Activated CD4-positive, alpha-beta T cell treated with anti-CD3 and anti-CD28 coated beads, Interleukin-2, amount 50 U/mL, for 16 hours (primary cell): Measurements from ENCODE around the gene EIPR1.
"Not testable (repeated sequence)": the region's sequence is repeated elsewhere in the genome, so short reads cannot be mapped to it uniquely, and the experiment has no call there.

ENCODE experiments used
- DNase-seq: peaks from one replicate; pipeline ENCODE4 v3.0.0-alpha.2; 2020

Gene EIPR1

GRCh38 chr2:3399829-3400228 lies 22.2 kb upstream of the EIPR1 start:
- DNase-seq = no peak

GRCh38 chr2:3399381-3399780 lies 21.8 kb upstream of the EIPR1 start:
- no peak for DNase-seq

- no peak for DNase-seq
These were observed 21.2 kb upstream of the EIPR1 start for GRCh38 chr2:3398857-3399256.

- DNase-seq = no peak
These were observed 19.4 kb upstream of the EIPR1 start for GRCh38 chr2:3396920-3397559.

GRCh38 chr2:3392216-3392615 lies 14.6 kb upstream of the EIPR1 start:
- no peak for DNase-seq

- DNase-seq = no peak
These were observed 12.4 kb upstream of the EIPR1 start for GRCh38 chr2:3390041-3390440.

GRCh38 chr2:3389193-3389592 lies 11.6 kb upstream of the EIPR1 start:
- DNase-seq = no peak

GRCh38 chr2:3388412-3388738 lies 10.8 kb upstream of the EIPR1 start:
- DNase-seq = no peak

GRCh38 chr2:3387644-3388411 lies 10.2 kb upstream of the EIPR1 start:
- DNase-seq = no peak

GRCh38 chr2:3387011-3387410 lies 9.4 kb upstream of the EIPR1 start:
- DNase-seq = no peak

GRCh38 chr2:3386448-3386958 lies 8.9 kb upstream of the EIPR1 start:
- no peak for DNase-seq

- peak; percentile 96 for DNase-seq
These were observed 2.3 kb upstream of the EIPR1 start, which contains the start of gene TRAPPC12 for GRCh38 chr2:3379647-3380534. Gene TRAPPC12 (plus strand): TSS chr2:3379694. CDS start chr2:3387624, 7,930 bp downstream.

- no peak for DNase-seq
These were observed 1.7 kb upstream of the EIPR1 start for GRCh38 chr2:3379339-3379646.

- peak; percentile 50 for DNase-seq
These were observed 373 bp downstream of the EIPR1 start for GRCh38 chr2:3377279-3377611.

GRCh38 chr2:3376821-3377220 lies 797 bp downstream of the EIPR1 start:
- no peak for DNase-seq

- DNase-seq = not testable (repeated sequence)
These were observed 8.1 kb downstream of the EIPR1 start for GRCh38 chr2:3369340-3370181.

GRCh38 chr2:3368261-3368722 lies 9.3 kb downstream of the EIPR1 start:
- no peak for DNase-seq

GRCh38 chr2:3365219-3365618 lies 12.4 kb downstream of the EIPR1 start:
- DNase-seq = no peak

- no peak for DNase-seq
These were observed 15.9 kb downstream of the EIPR1 start for GRCh38 chr2:3361518-3362389.

GRCh38 chr2:3357926-3358325 lies 19.7 kb downstream of the EIPR1 start:
- DNase-seq = no peak

GRCh38 chr2:3357446-3357845 lies 20.2 kb downstream of the EIPR1 start:
- DNase-seq = not testable (repeated sequence)

GRCh38 chr2:3356799-3357198 lies 20.8 kb downstream of the EIPR1 start:
- DNase-seq = no peak
